HEK293 (cell line): ENCODE results near the gene TMEM88.
A peak's percentile ranks its signal among the peaks of the same experiment; 100 is the strongest.

Source experiments
- GLIS1 ChIP-seq: fragments of 450-650 bp; formaldehyde crosslinking; IDR thresholded peaks from 2 replicates; pipeline ENCODE4 v1.5.1; 2016; ENCODE audit warnings: missing biosample characterization, missing genetic modification characterization
- GLIS2 ChIP-seq: fragments of 450-650 bp; formaldehyde crosslinking; IDR thresholded peaks from 2 replicates; pipeline ENCODE4 v1.5.1; 2016; ENCODE audit warnings: missing biosample characterization, missing genetic modification characterization
- MEIS1 ChIP-seq: sonication (generic); formaldehyde crosslinking; IDR thresholded peaks from 2 replicates; pipeline ENCODE4 v1.8.1; 2022; ENCODE audit warnings: missing genetic modification reagents, mild to moderate bottlenecking, borderline replicate concordance
- OSR2 ChIP-seq: fragments of 450-650 bp; formaldehyde crosslinking; IDR thresholded peaks from 2 replicates; pipeline ENCODE4 v1.5.1; 2016; ENCODE audit warnings: missing biosample characterization, missing genetic modification characterization
- PRDM6 ChIP-seq: fragments of 450-650 bp; formaldehyde crosslinking; IDR thresholded peaks from 2 replicates; pipeline ENCODE4 v1.5.1; 2017; ENCODE audit warnings: missing biosample characterization, missing genetic modification characterization
- ZBTB1 ChIP-seq: fragments of 450-650 bp; formaldehyde crosslinking; IDR thresholded peaks from 2 replicates; pipeline ENCODE4 v1.5.1; 2016; ENCODE audit warnings: missing biosample characterization, missing genetic modification characterization
- ZBTB11 ChIP-seq: fragments of 450-650 bp; formaldehyde crosslinking; conservative IDR thresholded peaks from 2 replicates; pipeline ENCODE4 v1.5.1; 2016; ENCODE audit warnings: low read depth, missing biosample characterization, missing genetic modification characterization
- ZBTB20 ChIP-seq: fragments of 450-650 bp; formaldehyde crosslinking; IDR thresholded peaks from 2 replicates; pipeline ENCODE4 v1.5.1; 2016; ENCODE audit warnings: missing biosample characterization, missing genetic modification characterization
- ZBTB44 ChIP-seq: fragments of 450-650 bp; IDR thresholded peaks from 2 replicates; pipeline ENCODE4 v1.5.1; 2018; ENCODE audit warnings: missing biosample characterization, mild to moderate bottlenecking, missing genetic modification characterization
- ZBTB49 ChIP-seq: fragments of 450-650 bp; formaldehyde crosslinking; IDR thresholded peaks from 2 replicates; pipeline ENCODE4 v1.5.1; 2016; ENCODE audit warnings: missing biosample characterization, missing genetic modification characterization, low read depth
- ZEB2 ChIP-seq: fragments of 450-650 bp; formaldehyde crosslinking; IDR thresholded peaks from 2 replicates; pipeline ENCODE4 v1.5.1; 2016; ENCODE audit warnings: missing biosample characterization, missing genetic modification characterization
- ZFP3 ChIP-seq: fragments of 450-650 bp; formaldehyde crosslinking; IDR thresholded peaks from 2 replicates; pipeline ENCODE4 v1.5.1; 2016; ENCODE audit warnings: low read depth, missing biosample characterization, missing genetic modification characterization
- ZNF114 ChIP-seq: fragments of 450-650 bp; formaldehyde crosslinking; IDR thresholded peaks from 2 replicates; pipeline ENCODE4 v1.5.0; 2017; ENCODE audit warnings: missing biosample characterization, missing genetic modification characterization
- ZNF121 ChIP-seq: fragments of 450-650 bp; formaldehyde crosslinking; IDR thresholded peaks from 2 replicates; pipeline ENCODE4 v1.5.1; 2016; ENCODE audit warnings: missing biosample characterization, missing genetic modification characterization
- ZNF223 ChIP-seq: fragments of 450-650 bp; formaldehyde crosslinking; IDR thresholded peaks from 2 replicates; pipeline ENCODE4 v1.5.1; 2016; ENCODE audit warnings: missing biosample characterization, missing genetic modification characterization
- ZNF239 ChIP-seq: fragments of 450-650 bp; formaldehyde crosslinking; IDR thresholded peaks from 2 replicates; pipeline ENCODE4 v1.5.1; 2016; ENCODE audit warnings: missing biosample characterization, missing genetic modification characterization
- ZNF354C ChIP-seq: fragments of 450-650 bp; formaldehyde crosslinking; IDR thresholded peaks from 2 replicates; pipeline ENCODE4 v1.5.1; 2016; ENCODE audit warnings: missing biosample characterization, missing genetic modification characterization, low read depth, borderline replicate concordance
- ZNF426 ChIP-seq: fragments of 450-650 bp; formaldehyde crosslinking; IDR thresholded peaks from 2 replicates; pipeline ENCODE4 v1.5.1; 2017; ENCODE audit warnings: missing biosample characterization, missing genetic modification characterization, mild to moderate bottlenecking, inconsistent platforms, moderate library complexity
- ZNF549 ChIP-seq: fragments of 450-650 bp; IDR thresholded peaks from 2 replicates; pipeline ENCODE4 v1.5.1; 2018; ENCODE audit warnings: missing biosample characterization, missing genetic modification characterization, mild to moderate bottlenecking, inconsistent platforms, moderate library complexity
- ZNF580 ChIP-seq: fragments of 450-650 bp; formaldehyde crosslinking; IDR thresholded peaks from 2 replicates; pipeline ENCODE4 v1.5.1; 2016; ENCODE audit warnings: missing biosample characterization, missing genetic modification characterization
- ZNF621 ChIP-seq: fragments of 450-650 bp; formaldehyde crosslinking; IDR thresholded peaks from 2 replicates; pipeline ENCODE4 v1.5.1; 2017; ENCODE audit warnings: missing biosample characterization, missing genetic modification characterization
- ZNF626 ChIP-seq: fragments of 450-650 bp; sonication (Bioruptor Pico); formaldehyde crosslinking; IDR thresholded peaks from 2 replicates; pipeline ENCODE4 v1.5.1; 2018; ENCODE audit warnings: missing biosample characterization, missing genetic modification characterization, inconsistent platforms
- ZNF629 ChIP-seq: fragments of 450-650 bp; formaldehyde crosslinking; IDR thresholded peaks from 2 replicates; pipeline ENCODE4 v1.5.1; 2017; ENCODE audit warnings: missing biosample characterization, missing genetic modification characterization
- ZNF658 ChIP-seq: fragments of 450-650 bp; formaldehyde crosslinking; IDR thresholded peaks from 2 replicates; pipeline ENCODE4; 2016; ENCODE audit warnings: missing biosample characterization, missing genetic modification characterization
- ZNF707 ChIP-seq: fragments of 450-650 bp; formaldehyde crosslinking; IDR thresholded peaks from 2 replicates; pipeline ENCODE4 v1.5.1; 2016; ENCODE audit warnings: missing biosample characterization, missing genetic modification characterization
- ZNF785 ChIP-seq: fragments of 450-650 bp; formaldehyde crosslinking; IDR thresholded peaks from 2 replicates; pipeline ENCODE4 v1.5.1; 2016; ENCODE audit warnings: missing biosample characterization, missing genetic modification characterization
- ZSCAN16 ChIP-seq: fragments of 450-650 bp; formaldehyde crosslinking; IDR thresholded peaks from 2 replicates; pipeline ENCODE4 v1.5.1; 2016; ENCODE audit warnings: missing biosample characterization, missing genetic modification characterization
- ZSCAN18 ChIP-seq: fragments of 450-650 bp; formaldehyde crosslinking; IDR thresholded peaks from 2 replicates; pipeline ENCODE4 v1.5.1; 2016; ENCODE audit warnings: missing biosample characterization, missing genetic modification characterization

The TMEM88 gene

GRCh38 chr17:7834957-7835813, 19.7 kb upstream of the TMEM88 start (continued):
- TF ChIP-seq ZNF707 = no peak
- TF ChIP-seq PRDM6 = no peak
- TF ChIP-seq ZNF426 = no peak
- no peak for TF ChIP-seq ZNF121 (tag by site-specific recombination)
- no peak for TF ChIP-seq ZSCAN16 (tag by site-specific recombination)
- peak; percentile 40; the same call in 1 of the 2 replicates for TF ChIP-seq OSR2 (tag by site-specific recombination)
- TF ChIP-seq ZNF785 (tag by site-specific recombination) = no peak
- TF ChIP-seq ZNF239 (tag by site-specific recombination) = no peak
- no peak for TF ChIP-seq ZBTB49 (tag by site-specific recombination)
- no peak for TF ChIP-seq ZNF223 (tag by site-specific recombination)
- no peak for TF ChIP-seq ZNF626 (tag by site-specific recombination)
- no peak for TF ChIP-seq ZNF549 (tag by site-specific recombination)
- TF ChIP-seq MEIS1 = no peak
- 0 out of 2 replicates have a peak, but pooled peaks have one; percentile 8 for TF ChIP-seq ZNF580 (tag by site-specific recombination)
- TF ChIP-seq ZNF658 (tag by site-specific recombination) = no peak
- no peak for TF ChIP-seq ZNF114
- peak; percentile 93 for TF ChIP-seq ZBTB11 (tag by site-specific recombination)
- TF ChIP-seq ZEB2 (tag by site-specific recombination) = peak; percentile 93
- 0 out of 2 replicates have a peak, but pooled peaks have one; percentile 10 for TF ChIP-seq ZBTB44
- peak; percentile 10; the same call in 1 of the 2 replicates for TF ChIP-seq ZBTB20 (tag by site-specific recombination)
- no peak for TF ChIP-seq ZSCAN18 (tag by site-specific recombination)
- no peak for TF ChIP-seq ZNF354C (tag by site-specific recombination)
- no peak for TF ChIP-seq ZFP3 (tag by site-specific recombination)
- TF ChIP-seq ZNF629 (tag by site-specific recombination) = peak; percentile 65
- TF ChIP-seq GLIS1 (tag by site-specific recombination) = peak; percentile 72
- peak; percentile 92 for TF ChIP-seq GLIS2
- no peak for TF ChIP-seq ZNF621 (tag by site-specific recombination)
- TF ChIP-seq ZBTB1 (tag by site-specific recombination) = peak; percentile 85
